GM12872 (cell line): ENCODE results near the gene HOXA4.

Experiments used
- TF ChIP-seq, protein P1 (sequence below): IDR thresholded peaks from 3 replicates; pipeline ENCODE4 v1.5.1; 2011; ENCODE audit warnings: low read depth, mild to moderate bottlenecking, low read length, moderate library complexity; ENCODE audit not compliant: insufficient read depth

HOXA4 gene

DNA sequence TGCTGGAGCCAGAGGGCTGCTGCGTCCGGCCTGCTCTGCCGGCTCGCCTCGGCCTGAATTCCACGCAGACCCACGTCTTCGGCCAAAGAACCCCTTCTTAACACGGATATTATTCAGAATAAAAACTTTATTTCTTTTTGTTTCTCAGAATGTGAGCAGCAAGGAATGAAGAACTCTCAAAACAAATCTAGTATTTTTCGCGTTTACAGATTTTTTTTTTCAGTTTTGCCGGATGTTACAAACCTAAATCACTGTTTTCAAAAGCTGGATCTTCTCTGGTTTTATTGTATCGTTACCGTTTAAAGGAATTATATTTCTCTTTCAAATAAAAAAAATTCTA lies 23.7 kb downstream of the HOXA4 start:
- TF ChIP-seq, protein P1, sequence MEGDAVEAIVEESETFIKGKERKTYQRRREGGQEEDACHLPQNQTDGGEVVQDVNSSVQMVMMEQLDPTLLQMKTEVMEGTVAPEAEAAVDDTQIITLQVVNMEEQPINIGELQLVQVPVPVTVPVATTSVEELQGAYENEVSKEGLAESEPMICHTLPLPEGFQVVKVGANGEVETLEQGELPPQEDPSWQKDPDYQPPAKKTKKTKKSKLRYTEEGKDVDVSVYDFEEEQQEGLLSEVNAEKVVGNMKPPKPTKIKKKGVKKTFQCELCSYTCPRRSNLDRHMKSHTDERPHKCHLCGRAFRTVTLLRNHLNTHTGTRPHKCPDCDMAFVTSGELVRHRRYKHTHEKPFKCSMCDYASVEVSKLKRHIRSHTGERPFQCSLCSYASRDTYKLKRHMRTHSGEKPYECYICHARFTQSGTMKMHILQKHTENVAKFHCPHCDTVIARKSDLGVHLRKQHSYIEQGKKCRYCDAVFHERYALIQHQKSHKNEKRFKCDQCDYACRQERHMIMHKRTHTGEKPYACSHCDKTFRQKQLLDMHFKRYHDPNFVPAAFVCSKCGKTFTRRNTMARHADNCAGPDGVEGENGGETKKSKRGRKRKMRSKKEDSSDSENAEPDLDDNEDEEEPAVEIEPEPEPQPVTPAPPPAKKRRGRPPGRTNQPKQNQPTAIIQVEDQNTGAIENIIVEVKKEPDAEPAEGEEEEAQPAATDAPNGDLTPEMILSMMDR = no peak

DNA sequence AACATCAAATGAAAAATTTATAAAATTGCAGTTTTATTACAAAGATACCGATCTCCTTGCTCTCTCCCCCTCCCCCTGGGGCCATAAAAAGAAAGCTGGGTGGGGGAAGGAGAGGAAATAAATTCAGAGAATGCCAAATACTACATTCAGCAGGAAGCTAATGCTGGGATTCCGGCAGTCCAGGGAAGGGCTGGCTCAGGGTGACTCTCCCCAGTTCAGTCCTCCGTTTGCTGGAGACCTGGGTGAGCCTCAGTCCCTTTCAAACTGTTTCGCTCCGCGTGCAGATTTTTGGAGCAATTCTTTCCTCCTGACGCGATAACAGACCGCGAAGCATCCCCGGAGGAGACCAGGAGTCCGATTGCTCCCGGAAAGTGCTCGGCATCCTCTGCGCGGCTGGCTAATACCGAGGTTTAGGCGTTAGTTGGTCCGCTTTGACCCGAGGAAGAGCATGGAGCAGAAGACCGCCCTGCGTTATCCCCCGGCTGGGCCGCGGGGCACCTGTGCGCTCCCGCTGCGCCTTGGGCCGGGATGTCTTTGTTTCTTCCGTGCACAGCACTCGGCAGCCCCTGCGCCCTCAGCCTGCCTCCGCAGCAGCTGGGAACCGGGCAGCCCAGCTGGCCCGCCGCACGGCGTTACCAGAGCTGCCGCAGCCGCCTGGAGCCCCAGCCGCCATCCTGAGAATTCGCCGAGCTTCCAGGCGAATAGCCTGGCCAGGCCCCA lies 24.2 kb downstream of the HOXA4 start:
- TF ChIP-seq, protein P1 = no peak

DNA sequence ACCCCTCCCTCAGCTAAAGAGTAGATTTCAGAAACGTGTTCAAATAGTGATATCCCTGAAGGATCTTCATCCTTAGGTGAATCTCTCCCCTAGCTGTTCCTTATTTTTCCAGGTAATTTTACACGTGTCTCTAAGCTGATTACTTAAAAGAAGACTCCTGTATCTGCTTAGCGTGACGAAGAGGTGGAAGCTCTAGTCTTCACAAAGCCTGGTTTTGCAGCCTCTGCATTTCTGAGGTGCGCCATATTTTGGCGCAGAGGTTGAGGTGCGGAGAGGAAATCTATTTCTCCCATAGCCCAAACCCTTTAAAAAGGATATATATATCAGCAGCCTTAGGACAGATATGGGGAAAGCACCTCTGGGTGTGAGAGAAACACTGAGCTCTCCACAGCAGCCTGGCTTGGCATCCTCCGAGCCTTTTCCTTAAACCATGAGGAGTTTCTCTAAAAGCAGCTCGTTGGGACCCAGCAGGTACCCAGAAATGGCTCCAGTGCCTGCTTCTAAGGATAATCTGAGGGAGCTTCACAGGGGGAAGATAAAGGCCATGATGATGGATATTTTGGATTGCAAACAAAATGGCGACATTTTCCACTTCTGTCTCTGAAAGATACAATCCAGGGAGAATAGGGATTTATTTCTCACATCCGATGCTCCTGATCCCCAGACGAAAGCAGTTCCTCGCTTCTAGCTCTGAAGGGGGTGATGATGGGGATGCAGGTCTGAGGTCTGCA lies 25.1 kb downstream of the HOXA4 start:
- TF ChIP-seq, protein P1 = no peak

DNA sequence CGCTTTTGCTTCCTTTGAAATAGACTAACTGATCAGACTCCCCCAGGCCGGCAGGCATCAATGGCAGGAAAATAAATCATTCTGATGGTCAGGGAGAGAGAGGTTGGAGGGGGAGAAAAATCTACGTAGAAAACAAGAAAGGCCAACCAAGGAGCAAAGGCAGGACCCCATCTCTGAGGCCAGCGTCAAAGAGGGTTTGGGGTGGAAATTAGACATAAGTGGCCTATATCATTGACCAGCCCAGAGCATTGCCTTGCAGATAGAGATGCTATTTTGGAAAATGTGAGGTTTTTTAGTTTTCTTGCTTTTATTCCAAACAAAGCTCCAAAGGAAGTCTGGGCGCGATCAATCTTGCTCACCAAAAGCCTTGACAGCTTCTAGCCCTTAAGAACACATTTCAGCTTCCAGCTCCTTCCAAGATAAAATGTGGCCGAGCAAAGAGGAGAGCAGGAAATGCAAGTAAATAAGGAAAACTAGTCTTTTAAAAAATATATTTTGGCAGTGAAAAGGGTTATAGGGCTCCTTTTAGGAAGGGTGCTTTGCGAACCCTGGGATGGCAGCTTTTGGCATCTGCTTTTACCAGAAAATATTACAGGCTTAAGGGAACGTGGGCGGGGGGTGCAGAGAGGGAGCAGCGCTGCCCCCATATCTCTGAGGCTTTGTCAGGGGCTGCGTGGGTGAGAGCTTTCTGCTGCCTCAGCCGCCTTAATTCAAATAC lies 26.1 kb downstream of the HOXA4 start:
- TF ChIP-seq, protein P1 = no peak

DNA sequence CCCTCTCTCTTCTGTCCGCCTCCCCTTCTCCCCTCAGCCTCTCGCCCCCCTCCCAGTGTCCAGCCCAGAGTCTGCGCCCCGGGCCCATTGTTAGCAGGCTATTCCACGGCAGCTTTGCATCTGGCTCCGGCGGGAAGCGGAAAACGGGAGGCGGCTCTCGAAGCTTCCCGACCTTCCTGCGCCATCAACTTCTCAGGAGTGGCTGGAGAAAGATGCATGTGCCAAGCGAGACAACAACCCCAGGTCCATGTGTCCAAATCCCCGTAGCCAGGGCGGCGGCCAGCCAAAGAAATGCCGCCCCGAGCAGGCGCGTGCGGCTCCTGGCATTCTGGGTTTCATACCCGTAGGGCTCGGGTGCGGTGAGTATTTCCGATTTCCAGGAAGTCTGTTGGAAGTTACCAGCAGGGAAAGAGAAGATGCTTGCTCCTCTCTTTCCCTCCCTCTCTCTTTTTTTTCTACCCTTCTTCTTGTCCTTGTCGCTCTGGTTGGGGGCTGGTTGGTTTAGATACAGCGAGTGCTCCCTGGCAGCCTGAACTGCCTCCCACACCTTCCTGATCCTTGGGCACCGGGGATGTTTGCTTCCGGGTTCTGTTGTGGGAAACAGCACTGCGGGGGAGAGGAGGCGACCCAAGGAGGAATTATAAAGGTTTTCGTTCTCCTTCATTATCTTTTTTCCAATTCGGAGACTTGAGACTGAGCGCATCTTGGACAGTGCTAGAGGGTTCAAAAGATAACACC lies 26.9 kb downstream of the HOXA4 start:
- TF ChIP-seq, protein P1 = no peak

DNA sequence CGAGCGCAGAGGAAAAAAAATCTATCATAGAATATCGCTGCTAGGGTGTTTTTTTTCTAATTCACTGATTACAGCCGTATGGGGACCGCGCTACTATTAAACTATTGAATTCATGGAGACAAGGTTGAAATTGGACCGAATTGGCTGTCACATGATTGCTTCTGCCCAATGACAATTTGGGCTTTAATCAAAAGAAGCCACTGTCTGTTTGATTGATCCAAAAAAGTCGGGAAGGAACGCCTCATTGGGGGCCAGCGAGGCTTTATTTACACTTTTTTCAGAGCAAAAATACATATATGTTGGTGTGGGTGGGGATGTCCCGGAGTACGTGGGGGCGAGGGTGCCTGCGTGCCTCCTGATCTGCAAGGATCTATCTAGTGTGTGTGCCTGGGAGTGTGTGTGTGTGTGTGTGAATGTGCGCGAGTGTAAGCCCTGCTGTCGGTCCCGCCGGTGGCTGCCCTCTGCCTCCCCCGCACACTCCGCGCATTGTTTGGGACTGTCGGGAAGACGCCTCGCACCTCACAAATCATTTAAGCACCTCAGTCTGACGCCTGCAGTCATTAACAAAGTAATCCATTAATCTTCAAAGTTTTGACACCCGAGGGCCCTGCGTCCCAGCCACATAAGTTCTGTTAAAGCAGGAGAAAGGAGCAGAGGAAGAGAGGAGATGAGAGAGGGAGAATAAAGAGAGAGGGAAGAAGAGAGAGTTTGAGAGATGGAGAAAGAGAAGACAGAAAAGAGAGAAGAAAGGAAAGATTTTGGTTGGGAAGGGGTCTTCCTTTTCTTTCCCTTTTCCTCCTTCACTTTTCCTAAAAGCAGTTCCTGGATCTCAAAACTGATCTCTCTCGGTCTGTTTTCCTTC lies 27.7 kb downstream of the HOXA4 start, which contains the start of gene HOXA2:
Gene HOXA2, minus strand, starts transcription at position 103 of the 862 bp plus-strand sequence. CDS start 183 bp downstream, outside the sequence.
- TF ChIP-seq, protein P1 = no peak
